Prostate gland (tissue), 2 donors: ENCODE measurements around the gene WDR26. TPM values are rescaled to one million over a fixed set of nuclear protein-coding genes. Genes with fewer than 3 reads are reported as not detected.

Source experiments
- DNase-seq: peaks from one replicate; pipeline ENCODE4 v3.0.0-alpha.2; 2019; ENCODE audit warnings: low spot score
- H3K27ac ChIP-seq, 2 donors: fragments of 200-600 bp; sonication (generic); 2 replicates each; pipeline ENCODE4 v1.5.1; 2017 to 2019
- H3K27me3 ChIP-seq: fragments of 200-600 bp; sonication (generic); replicated peaks from 2 replicates; pipeline ENCODE4 v1.5.1; 2019; ENCODE audit not compliant: insufficient read depth
- H3K36me3 ChIP-seq, 2 donors: fragments of 200-600 bp; sonication (generic); 1 replicate in 1 of 2; 2 replicates in 1 of 2; pipeline versions ENCODE4 v1.5.1 to v1.8.1; 2017 to 2019
- H3K4me1 ChIP-seq: fragments of 200-600 bp; sonication (generic); replicated peaks from 2 replicates; pipeline ENCODE4 v1.5.1; 2019
- H3K4me3 ChIP-seq, 2 donors: fragments of 200-600 bp; sonication (generic); 2 replicates each; pipeline ENCODE4 v1.5.1; 2017 to 2019
- H3K9me3 ChIP-seq: fragments of 200-600 bp; sonication (generic); 2 replicates; pipeline ENCODE4 v1.5.1; 2017
- POLR2A ChIP-seq: fragments of 450-650 bp; IDR thresholded peaks from one replicate; pipeline ENCODE4 v1.6.1; 2016; ENCODE audit warnings: antibody characterized with exemption, mild to moderate bottlenecking
- POLR2AphosphoS5 ChIP-seq: sonication (generic); formaldehyde crosslinking; IDR thresholded peaks from one replicate; pipeline ENCODE4 v1.6.1; 2017; ENCODE audit warnings: antibody characterized with exemption
- WGBS: methylation state at CpG from one replicate; pipeline ENCODE4 v1.1.5; 2018; 5-methylcytosine and 5-hydroxymethylcytosine counted together
- intact Hi-C: fragments of 100-400 bp; cut with DNase I; formaldehyde crosslinking; loops from one replicate; pipeline ENCODE4 v1.14.2; 2022
- total RNA-seq, 2 donors: library from RNA; depleted of rRNA; stranded (reverse); fragments of >200 nt; gene quantifications; one replicate each; pipeline ENCODE4 v1.1.0, GENCODE V29; 2016
- TF ChIP-seq, protein P1 (sequence below), 4 experiments: fragments of 200-600 bp in 2 of 4; fragments of 450-650 bp in 2 of 4; sonication (generic) in 2 of 4; IDR thresholded peaks; 1 replicate in 3 of 4; 2 replicates in 1 of 4; pipeline ENCODE4 v1.5.1; 2016 to 2019; ENCODE audit warnings: antibody characterized with exemption in 4 of 4, mild to moderate bottlenecking in 2 of 4, moderate library complexity in 2 of 4

WDR26 gene
- total RNA-seq, 2 donors from 2014 or later: 50.7 to 72.9 TPM

DNA sequence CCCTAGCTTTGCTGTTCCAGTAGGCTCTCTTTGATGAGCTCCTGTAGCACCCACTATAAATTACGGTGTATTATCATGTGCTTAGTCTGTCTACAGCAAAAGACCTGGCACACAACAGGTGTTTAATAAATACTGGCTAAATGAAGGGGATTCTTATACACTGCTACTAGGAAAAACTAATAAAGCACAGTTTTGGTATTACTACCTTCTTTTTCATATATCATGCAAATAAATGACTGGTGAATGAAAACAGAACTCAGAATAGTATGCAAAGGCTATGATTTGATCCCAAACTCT is 26.4 kb downstream of the WDR26 start:
- DNase-seq: no peak
- intact Hi-C loops: no loop called here
- H3K4me1 ChIP-seq: no peaks in the 10 kb centered on the region
- peaks cover 7 to 8% of the 10 kb centered on the region in 2 donors for H3K36me3 ChIP-seq
- no peaks in the 10 kb centered on the region for H3K9me3 ChIP-seq
- TF ChIP-seq, protein P1, sequence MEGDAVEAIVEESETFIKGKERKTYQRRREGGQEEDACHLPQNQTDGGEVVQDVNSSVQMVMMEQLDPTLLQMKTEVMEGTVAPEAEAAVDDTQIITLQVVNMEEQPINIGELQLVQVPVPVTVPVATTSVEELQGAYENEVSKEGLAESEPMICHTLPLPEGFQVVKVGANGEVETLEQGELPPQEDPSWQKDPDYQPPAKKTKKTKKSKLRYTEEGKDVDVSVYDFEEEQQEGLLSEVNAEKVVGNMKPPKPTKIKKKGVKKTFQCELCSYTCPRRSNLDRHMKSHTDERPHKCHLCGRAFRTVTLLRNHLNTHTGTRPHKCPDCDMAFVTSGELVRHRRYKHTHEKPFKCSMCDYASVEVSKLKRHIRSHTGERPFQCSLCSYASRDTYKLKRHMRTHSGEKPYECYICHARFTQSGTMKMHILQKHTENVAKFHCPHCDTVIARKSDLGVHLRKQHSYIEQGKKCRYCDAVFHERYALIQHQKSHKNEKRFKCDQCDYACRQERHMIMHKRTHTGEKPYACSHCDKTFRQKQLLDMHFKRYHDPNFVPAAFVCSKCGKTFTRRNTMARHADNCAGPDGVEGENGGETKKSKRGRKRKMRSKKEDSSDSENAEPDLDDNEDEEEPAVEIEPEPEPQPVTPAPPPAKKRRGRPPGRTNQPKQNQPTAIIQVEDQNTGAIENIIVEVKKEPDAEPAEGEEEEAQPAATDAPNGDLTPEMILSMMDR (IDR thresholded peaks at IDR 0.05): no peak
- no peak for TF ChIP-seq POLR2A
- no peak for TF ChIP-seq POLR2AphosphoS5
- H3K4me3 ChIP-seq: no peak overlapping the region
- 79% methylated on average over 1 of the region's 1 CpG for WGBS
- no peaks in the 10 kb centered on the region for H3K27me3 ChIP-seq
- H3K27ac ChIP-seq: no peak overlapping the region

DNA sequence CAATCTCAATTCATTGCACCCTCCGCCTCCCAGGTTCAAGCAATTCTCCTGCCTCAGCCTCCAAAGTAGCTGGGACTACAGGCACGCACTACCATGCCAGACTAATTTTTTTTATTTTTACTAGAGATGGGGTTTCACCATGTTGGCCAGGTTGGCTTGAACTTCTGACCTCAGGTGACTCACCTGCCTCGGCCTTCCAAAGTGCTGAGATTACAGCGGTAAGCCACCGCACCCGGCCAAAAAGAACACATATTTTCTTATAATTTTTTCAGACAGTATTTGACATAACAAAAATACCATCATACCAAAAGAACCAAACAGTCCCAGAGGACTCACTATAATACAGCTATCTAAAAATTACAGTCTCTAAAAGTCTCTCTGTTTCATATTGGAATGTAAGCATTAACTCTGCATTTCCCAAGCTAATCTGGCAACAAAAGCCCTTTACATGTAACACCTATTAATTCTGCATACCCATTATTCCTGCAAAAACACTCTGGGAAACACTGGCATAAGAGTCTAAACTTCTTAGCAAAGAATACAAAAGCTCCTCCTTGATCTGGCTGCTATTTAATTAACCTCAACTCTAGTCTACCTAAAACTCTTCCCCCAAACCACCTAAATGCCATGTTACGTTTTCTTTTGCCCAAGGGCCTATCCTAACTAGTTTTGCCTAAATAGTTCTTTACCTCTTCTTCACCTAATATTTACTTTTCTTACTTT is 26.9 kb downstream of the WDR26 start:
- no peak for DNase-seq
- Histone ChIP-seq H3K27me3 (no peaks in the 10 kb centered on the region), H3K27ac (no peak overlapping the region), H3K9me3 (no peaks in the 10 kb centered on the region), H3K4me3 (no peak overlapping the region), H3K36me3 (peaks cover 8% of the 10 kb centered on the region in 2 donors), H3K4me1 (no peaks in the 10 kb centered on the region)
- 72% methylated on average over 7 of the region's 7 CpGs for WGBS
- no peak for TF ChIP-seq POLR2A
- TF ChIP-seq POLR2AphosphoS5: no peak
- TF ChIP-seq, protein P1 (IDR thresholded peaks at IDR 0.05): no peak
- intact Hi-C loops: no loop called here

DNA sequence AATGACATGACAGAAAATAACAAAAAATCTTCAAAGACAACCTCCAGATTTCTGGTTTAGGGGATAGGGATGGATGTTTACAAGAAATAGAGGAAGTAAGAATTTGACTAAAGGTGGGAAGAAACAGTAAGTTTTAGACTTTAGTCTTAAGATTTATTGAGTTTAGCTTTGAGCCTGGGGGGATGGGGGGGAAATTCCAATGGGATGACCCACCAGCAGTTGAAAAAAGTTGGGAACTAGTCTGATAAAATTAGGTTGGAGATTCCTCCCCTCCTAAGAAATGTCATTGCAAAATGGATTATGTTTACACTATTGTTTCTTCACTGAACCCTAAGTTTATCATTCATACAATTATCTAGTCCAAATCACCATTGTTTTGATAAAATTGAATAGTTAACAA is 28.4 kb downstream of the WDR26 start:
- Histone ChIP-seq H3K9me3 (no peaks in the 10 kb centered on the region), H3K36me3 (peaks cover 8% of the 10 kb centered on the region in 2 donors), H3K27me3 (no peaks in the 10 kb centered on the region), H3K4me1 (no peaks in the 10 kb centered on the region), H3K4me3 (no peak overlapping the region), H3K27ac (no peak overlapping the region)
- TF ChIP-seq POLR2AphosphoS5 (no peak), POLR2A (no peak)
- TF ChIP-seq, protein P1 (IDR thresholded peaks at IDR 0.05): no peak
- no peak for DNase-seq
- intact Hi-C loops: no loop called here

DNA sequence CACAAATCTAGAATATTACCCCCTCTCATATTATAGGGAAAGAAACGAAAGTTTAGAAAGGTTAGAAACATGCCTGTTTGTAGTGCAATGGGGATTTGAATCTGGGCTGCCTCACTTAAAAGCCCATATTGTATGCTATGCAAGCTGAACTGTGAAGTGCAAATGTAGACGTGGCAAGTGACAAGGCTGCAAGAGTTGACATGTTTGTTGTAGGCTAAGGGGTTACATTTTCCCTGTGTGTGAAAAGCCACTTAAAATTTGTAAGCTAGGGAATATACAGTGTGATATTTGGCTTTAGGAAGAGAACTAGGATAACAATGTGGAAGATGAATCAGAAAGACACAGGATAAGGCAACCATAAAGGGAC is 29.0 kb downstream of the WDR26 start:
- no peak for DNase-seq
- 90% methylated on average over 2 of the region's 2 CpGs for WGBS
- Histone ChIP-seq H3K9me3 (no peaks in the 10 kb centered on the region), H3K27me3 (no peaks in the 10 kb centered on the region), H3K27ac (no peak overlapping the region), H3K4me1 (no peaks in the 10 kb centered on the region), H3K4me3 (no peak overlapping the region), H3K36me3 (peaks cover 8% of the 10 kb centered on the region in 2 donors)
- intact Hi-C loops: no loop called here
- TF ChIP-seq POLR2AphosphoS5 (no peak), POLR2A (no peak)
- TF ChIP-seq, protein P1 (IDR thresholded peaks at IDR 0.05): no peak

DNA sequence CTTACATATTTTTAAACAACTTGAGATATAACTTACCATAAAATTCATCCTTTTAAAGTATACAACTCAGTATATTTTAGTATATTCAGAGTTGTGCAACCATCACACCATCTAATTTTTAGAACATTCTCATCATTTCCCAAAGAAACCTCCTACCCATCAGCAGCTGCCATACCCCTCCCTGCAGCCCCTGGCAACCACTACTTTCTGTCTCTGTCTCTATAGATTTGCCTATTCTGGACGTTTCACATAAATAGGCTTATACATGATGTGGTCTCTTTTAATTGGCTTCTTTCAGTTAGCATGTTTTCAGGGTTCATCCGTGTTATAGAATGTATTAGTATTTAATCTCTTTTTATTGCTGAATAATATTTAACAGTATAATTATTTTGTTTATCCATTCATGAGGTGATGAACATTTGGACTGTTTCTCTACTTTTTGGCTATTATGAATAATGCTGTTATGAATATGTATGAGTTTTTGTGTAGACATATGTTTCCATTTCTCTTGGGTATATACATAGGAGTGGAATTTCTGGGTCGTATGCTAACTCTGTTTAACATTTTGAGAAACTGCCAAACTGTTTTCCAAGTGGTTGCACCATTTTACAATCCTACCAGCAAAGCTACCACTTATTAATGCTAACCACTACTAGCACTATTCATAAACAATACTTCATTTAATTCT is 29.5 kb downstream of the WDR26 start:
- DNase-seq: no peak
- 66% methylated on average over 3 of the region's 3 CpGs for WGBS
- TF ChIP-seq POLR2AphosphoS5 (no peak), POLR2A (no peak)
- TF ChIP-seq, protein P1 (IDR thresholded peaks at IDR 0.05): no peak
- no peaks in the 10 kb centered on the region for H3K9me3 ChIP-seq
- no peaks in the 10 kb centered on the region for H3K27me3 ChIP-seq
- peaks cover 8% of the 10 kb centered on the region in 2 donors for H3K36me3 ChIP-seq
- intact Hi-C loops: no loop called here
- no peak overlapping the region for H3K4me3 ChIP-seq
- H3K4me1 ChIP-seq: no peaks in the 10 kb centered on the region
- no peak overlapping the region for H3K27ac ChIP-seq
